ENCODE measurements around the gene USP31.
A peak's percentile ranks its signal among the peaks of the same experiment; 100 is the strongest.
"Not testable (repeated sequence)": the region's sequence is repeated elsewhere in the genome, so short reads cannot be mapped to it uniquely, and the experiment has no call there.

Gene USP31

DNA sequence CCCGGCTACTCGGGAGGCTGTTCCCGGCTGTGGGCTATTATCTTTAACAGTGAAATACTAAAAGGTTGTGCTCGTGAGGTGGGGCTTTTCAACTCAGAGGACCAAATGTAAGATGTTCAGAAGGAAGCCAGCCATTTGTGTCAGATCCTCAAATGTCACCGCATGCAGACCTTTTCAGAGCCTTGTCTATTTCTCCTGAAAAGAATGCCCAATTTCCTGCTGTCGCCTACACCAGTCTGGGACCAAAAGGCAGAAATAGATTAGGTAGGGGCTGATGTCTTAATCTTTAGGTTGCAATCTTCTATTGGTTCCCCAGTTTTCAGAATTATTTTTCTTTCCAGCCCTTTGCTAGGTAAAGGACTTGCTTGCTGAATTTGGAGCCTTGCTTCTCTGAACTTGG, 8.9 kb upstream of the USP31 start:
- no peak for DNase-seq (ENCODE audit: low spot score)

DNA sequence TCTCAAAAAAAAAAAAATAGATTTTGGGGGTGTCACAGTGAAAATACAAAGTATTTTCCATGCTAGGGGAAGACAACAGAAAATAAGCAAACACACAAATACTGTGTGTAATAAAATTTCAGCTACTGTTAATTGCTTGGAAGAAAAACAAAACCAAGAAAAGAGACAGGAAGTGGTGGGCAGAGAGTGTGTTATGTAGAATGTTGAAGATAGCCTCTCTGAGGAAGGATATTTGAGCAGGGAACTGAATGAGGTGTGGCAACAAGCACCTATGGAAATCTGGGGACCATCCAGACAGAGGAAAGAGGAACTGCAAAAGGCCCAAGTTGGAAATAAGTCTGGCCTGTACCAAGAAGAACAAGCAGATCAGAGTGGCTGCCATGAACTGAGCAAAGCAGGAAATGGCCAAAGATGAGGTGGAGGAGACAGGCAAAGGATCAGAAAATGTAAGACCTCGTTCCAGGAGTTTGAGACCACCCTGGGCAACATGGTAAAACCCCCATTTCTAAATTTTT, 7.8 kb upstream of the USP31 start:
- no peak for DNase-seq (ENCODE audit: low spot score)

DNA sequence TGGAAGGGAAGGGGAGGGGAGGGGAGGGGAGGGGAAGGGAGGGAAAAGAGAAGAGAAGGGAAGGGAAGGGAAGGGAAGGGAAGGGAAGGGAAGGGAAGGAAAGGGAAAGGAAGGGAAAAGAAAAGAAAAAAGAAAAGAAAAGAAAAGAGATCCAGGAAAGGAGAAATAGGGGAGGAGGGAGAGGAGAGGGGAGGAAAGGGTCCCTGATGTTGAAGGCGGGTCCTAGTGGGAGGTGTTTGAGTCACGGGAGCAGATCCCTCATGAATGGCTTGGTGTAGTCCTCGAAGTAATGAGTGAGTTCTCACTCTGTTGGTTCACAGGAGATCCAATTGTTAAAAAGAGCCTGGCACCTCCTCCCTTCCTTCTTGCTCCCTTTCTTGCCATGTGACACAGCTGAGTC, 6.9 kb upstream of the USP31 start:
- DNase-seq (ENCODE audit: low spot score): no peak

DNA sequence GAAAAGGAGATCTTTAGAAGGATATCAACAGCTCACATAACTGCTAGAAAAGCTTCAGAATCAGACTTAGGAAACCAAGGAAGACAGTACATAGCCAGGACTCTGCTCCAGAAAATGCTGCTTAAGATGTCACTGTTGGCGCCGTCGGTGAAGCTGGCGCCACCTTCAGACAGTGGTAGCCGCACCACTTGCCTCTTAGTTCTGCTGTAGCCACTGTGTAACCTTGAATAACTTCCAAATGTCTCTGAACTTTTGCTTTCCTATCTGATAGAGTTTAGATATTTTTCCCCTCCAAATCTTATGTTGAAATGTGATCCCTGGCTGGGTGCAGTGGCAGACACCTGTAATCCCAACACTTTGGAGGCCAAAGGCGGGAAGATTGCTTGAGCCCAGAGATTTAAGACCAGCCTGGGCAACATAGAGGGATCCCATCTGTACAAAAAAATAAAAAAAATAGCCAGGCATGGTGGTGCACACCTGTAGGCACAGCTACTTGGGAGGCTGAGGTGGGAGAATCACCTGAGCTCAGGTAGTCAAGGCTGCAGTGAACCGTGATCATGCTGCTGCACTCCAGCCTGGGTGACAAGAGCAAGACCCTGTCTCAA, 6.3 kb upstream of the USP31 start:
- peak; percentile 17 for DNase-seq (ENCODE audit: low spot score)

GRCh38 chr16:23152386-23153178, 3.3 kb upstream of the USP31 start:
- no peak for DNase-seq (ENCODE audit: low spot score)

GRCh38 chr16:23149993-23150364, 727 bp upstream of the USP31 start:
- DNase-seq (ENCODE audit: low spot score): no peak

DNA sequence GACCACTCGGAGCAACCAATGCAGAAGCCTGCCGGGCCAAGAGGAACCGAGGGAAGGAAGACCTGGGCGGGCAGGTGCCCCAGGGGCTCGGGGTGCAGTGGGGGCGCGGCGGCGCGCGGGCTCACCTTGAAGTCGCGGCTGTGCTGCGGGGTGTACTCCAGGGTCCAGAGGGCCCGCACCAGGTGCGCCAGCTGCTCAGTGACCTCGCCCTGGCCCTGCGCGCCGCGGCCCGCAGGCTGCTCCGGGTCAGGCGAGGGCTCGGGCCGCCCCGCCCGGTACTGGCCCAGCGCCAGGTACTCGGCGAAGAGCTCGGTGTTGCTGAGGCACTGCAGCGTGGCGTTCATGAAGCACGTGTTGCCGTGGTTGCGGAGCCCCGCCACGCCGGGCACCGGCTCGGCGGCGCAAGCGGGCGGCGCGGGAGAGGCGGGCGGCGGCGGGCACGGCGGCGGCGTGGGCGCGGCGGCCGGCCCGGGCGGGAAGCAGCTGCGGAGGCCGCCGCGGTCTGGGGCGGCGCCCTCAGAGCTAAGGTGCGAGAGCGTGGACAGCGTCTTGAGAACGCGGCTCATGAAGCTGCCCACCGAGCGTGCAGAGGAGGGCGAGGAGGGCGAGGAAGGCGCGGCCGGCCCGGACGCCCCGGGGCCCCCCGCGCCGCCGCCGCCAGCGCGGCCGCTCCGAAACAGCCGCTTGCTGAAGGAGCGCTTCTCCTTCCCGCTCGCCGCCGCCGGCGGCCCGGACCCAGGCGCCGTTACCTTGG, 562 bp downstream of the USP31 start:
- peak; percentile 76 for DNase-seq (ENCODE audit: low spot score)

DNA sequence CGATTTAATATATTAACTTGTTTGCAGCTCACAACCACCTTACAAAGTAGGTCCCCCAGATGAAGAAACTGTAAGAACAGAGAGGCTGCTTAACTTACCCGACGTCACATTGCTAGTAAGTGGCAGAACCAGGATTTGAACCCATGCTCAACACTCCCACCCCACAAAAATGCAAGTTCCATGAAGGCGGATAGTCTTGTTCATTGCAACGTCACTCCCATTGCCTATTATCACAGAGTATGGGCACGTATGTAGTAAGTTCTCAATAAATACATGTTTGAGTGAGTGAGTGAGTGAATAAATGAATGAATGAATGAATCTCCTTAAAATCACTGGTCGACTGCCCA, 1.1 kb downstream of the USP31 start:
- no peak for DNase-seq (ENCODE audit: low spot score)

DNA sequence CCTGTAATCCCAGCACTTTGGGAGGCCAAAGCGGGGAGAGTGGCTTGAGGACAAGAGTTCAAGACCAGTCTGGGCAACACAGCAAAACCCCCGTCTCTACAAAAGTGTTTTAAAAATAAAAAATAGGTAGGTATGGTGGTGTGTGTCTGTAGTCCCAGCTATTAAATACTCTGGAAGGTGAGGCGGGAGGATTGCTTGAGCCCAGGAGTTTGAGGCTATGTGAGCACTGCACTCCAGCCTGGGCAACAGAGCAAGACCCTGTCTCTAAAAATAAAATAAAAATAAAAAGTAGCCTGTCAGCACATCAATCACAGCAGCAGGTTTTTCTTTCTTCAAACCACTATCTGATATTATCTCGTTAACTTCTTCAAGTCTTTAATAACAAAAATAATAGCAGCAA, 1.6 kb downstream of the USP31 start:
- no peak for DNase-seq (ENCODE audit: low spot score)

DNA sequence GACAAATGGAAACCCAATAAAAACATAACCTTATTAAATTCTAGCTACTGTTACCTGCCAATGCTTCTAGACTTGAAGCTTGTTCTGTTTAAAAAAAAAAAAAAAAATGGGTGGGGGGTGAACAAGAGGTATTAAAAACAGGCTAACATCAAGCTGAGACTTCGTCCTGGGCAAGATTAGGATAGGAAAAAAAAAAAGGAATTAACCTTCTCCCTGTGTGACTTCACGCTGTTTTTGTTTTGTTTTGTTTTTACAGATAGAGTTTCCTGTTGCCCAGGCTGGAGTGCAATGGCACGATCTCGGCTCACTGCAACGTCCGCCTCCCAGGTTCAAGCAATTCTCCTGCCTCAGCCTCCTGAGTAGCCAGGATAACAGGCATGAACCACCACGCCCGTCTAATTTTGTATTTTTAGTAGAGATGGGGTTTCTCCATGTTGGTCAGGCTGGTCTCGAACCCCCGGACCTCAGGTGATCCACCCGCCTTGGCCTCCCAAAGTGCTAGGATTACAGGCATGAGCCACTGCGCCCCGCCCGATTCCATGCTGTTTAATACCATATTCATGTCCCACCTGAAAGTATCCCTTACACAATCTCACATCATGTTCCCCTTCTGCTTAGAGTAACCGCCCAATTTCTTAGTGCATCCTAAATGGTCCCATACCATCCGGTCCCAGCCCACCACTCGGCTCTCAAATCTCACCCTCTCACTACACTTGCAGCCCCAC, 2.2 kb downstream of the USP31 start:
- DNase-seq (ENCODE audit: low spot score): peak; percentile 33

GRCh38 chr16:23145608-23146007, 3.6 kb downstream of the USP31 start:
- DNase-seq (ENCODE audit: low spot score): peak; percentile 96

DNA sequence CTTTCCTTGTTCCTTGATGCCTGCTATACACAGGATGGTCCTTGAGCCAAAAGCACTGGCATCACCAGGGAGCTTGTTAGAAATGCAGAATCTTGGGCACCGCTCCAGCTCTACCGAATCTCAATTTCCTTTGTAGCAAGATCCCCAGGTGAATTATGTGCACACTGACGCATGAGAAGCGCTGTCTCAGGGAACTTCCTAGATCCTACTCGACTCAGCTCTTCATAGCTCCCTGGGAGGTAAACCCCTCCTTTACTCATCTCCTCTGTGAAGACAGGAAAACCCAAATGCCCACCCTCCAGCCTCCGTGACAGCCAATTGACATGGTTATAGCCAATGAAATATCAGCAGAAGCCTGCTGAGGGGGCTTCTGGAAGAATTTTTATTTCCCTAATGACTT, 4.1 kb downstream of the USP31 start:
- peak; percentile 97 for DNase-seq (ENCODE audit: low spot score)

DNA sequence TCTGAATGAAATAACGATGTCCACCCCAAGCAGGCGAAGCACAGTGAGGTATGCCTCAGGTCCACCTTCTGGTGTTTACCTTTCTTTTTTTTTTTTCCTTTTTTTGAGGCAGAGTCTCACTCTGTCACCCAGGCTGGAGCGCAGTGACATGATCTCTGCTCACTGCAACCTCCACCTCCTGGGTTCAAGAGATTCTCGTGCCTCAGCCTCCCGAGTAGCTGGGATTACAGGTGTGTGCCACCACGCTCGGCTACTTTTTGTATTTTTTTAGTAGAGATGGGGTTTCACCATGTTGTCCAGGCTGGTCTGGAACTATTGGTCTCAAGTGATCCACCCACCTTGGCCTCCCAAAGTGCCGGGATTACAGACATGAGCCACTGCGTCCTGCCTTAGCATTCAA, 4.9 kb downstream of the USP31 start:
- DNase-seq (ENCODE audit: low spot score): not testable (repeated sequence)

DNA sequence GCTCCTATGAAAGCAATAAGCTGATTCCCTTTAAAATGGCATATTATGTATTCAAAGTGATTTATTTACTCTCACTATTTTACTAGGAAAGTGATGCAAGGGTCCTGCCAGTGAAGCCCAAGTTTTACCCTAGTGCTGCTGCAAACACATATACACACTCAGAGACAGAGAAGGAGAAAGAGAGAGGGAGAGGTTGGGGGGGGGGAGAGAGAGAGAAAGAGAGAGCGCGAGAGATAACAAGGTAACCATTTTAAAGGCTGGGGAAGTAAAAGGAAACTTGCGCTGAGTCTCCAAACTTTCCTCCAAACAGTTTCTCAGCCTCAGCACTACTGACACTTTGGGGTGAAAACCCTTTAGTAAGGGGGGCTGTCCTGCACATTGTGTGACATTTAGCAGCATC, 5.9 kb downstream of the USP31 start:
- DNase-seq (ENCODE audit: low spot score): no peak

- DNase-seq (ENCODE audit: low spot score): peak; percentile 12
Measured at GRCh38 chr16:23141959-23142740, 7.1 kb downstream of the USP31 start.

DNA sequence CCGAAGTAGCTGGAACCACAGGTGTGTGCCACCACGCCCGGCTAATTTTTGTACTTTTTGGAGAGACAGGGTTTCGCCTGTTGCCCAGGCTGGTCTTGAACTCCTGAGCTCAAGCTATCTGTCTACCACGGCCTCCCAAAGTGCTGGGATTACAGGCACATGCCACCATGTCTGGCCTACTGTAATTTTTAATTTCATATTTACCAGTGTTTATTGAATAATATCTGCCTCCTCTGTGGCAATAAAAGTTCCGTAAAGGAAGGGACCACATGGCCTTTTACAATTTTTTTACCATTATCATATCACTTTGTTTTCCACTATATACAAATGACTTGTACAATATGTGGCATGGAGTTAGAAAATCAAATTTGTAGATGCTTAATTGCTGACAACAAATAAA, 7.8 kb downstream of the USP31 start:
- DNase-seq (ENCODE audit: low spot score): no peak

DNA sequence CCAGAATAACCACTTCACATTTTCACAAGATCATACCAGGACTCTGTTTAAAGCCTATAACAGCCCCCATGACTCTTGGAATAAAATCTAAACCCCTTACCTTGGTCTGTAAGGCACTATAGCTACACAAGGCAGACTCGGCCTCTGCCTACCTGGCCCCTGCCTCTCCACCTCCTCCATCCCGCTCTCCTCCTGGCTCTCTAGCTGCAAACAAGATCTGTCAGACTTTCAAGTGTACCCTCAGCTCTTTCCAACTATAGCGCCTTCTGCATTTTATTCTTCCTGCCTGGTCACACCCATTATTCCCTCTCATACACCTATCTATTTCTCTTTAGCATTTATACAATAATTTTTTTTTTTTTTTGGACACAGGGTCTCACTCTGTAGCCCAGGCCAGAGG, 8.2 kb downstream of the USP31 start:
- DNase-seq (ENCODE audit: low spot score): no peak

- DNase-seq (ENCODE audit: low spot score): no peak
Measured at GRCh38 chr16:23140107-23140506, 9.1 kb downstream of the USP31 start.

DNA sequence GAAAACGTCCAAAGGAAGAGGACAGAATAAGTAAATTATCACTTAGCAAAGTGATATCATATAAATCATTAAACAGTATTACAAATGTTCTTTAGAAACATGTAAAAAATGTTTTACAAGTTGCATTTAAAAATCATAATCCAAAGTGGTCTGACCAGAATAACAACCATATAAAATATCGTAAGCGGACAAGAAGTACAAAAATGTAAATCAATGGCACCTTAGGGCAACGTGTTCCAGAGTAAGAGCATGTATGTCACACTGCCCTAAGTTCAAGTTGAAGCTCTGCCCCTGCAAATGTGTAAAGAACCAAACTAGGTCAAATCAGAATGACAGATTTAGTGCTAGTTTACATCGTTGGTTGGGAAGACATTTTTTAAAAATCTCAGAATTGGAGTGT, 11.4 kb downstream of the USP31 start:
- no peak for DNase-seq (ENCODE audit: low spot score)

- DNase-seq (ENCODE audit: low spot score): no peak
Measured at GRCh38 chr16:23137256-23137655, 12.0 kb downstream of the USP31 start.

DNA sequence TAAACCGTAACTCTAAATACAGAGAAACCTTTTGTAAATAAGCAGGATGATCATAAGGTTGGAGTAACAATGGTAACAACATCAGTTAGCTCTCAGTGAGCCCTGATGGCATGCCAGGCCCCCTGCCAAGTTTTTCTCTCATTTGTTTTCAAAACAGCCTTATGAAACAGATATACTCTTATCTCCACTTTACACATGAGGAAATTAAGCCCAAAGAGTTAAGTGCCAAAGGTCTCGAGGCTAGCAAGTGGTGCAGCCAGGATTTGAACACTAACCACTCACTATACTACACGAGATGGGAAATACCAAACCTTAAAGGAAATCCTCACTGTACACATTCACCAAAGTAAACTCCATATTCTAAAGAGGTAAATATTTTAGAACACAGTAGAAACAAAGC, 15.0 kb downstream of the USP31 start:
- no peak for DNase-seq (ENCODE audit: low spot score)

All from kidney tubule cell (primary cell).